GM12878 (cell line): ENCODE results near the gene CNDP2. TPM values are rescaled to one million over a fixed set of nuclear protein-coding genes. Genes with fewer than 3 reads are reported as not detected.

Source experiments
- ATAC-seq: fragments of 200-7000 bp; cut with Tn5 transposase; 3 replicates; pipeline ENCODE4 v1.9.1; 2020; ENCODE audit warnings: mild to moderate bottlenecking, moderate library complexity
- BruUV-seq: library from RNA; stranded (reverse); fragments of 400-500 nt; replicated peaks from 2 replicates; lab custom pipeline; 2021; lab: Mats Ljungman, UMichigan
- CTCF ChIA-PET: fragments of 300-600 bp; sonication (Branson Sonifier 250); formaldehyde crosslinking; extraction: SDS; loops from one replicate; lab custom pipeline; 2021; ENCODE audit warnings: inconsistent platforms; lab: Yijun Ruan, JAX
- POLR2A ChIA-PET: fragments of 350-600 bp; formaldehyde crosslinking; extraction: SDS; loops from one replicate; lab custom pipeline; 2021; ENCODE audit warnings: inconsistent platforms; lab: Charles Lee
- RAD21 ChIA-PET: fragments of 300-600 bp; sonication (Branson Sonifier 250); formaldehyde crosslinking; loops from one replicate; lab custom pipeline; 2023; ENCODE audit warnings: antibody characterized with exemption; ENCODE audit not compliant: unreplicated experiment; lab: Charles Lee
- SMC1A ChIA-PET: fragments of 300-600 bp; sonication (Branson Sonifier 250); formaldehyde crosslinking; loops from one replicate; lab custom pipeline; 2023; ENCODE audit not compliant: unreplicated experiment, uncharacterized antibody; lab: Charles Lee
- DNase-seq: peaks from one replicate; pipeline ENCODE4 v3.0.0-alpha.2; 2011; ENCODE audit warnings: low read depth, low spot score
- FAIRE-seq: peaks from 3 replicates; lab custom pipeline; 2011; peaks lifted over from hg19 to GRCh38; lab: Jason Lieb, UNC
- H2AFZ ChIP-seq: 2 replicates; pipeline ENCODE4 v1.6.0; 2011; ENCODE audit warnings: low read depth, low read length, control low read depth; ENCODE audit not compliant: control insufficient read depth
- H3K27ac ChIP-seq: 2 replicates; pipeline ENCODE4 v1.5.1; 2011; ENCODE audit warnings: control low read depth; ENCODE audit not compliant: control insufficient read depth, insufficient read depth
- H3K27me3 ChIP-seq, 2 experiments: replicated peaks in 1 of 2; 2 replicates each; pipeline versions ENCODE4 v1.6.0 to v1.6.1; 2011; ENCODE audit warnings: low read length in 1 of 2; ENCODE audit not compliant: control insufficient read depth in 2 of 2, insufficient read depth in 2 of 2
- H3K36me3 ChIP-seq, 2 experiments: 2 replicates each; pipeline ENCODE4 v1.5.1; 2011; ENCODE audit warnings: low read length in 1 of 2; ENCODE audit not compliant: control insufficient read depth in 2 of 2, insufficient read depth in 2 of 2
- H3K4me1 ChIP-seq: 2 replicates; pipeline ENCODE4 v1.6.1; 2011; ENCODE audit warnings: mild to moderate bottlenecking, low read length, moderate library complexity, mixed read lengths; ENCODE audit not compliant: control insufficient read depth, insufficient read depth
- H3K4me2 ChIP-seq: 2 replicates; pipeline ENCODE4 v1.6.0; 2011; ENCODE audit warnings: control low read depth; ENCODE audit not compliant: control insufficient read depth, insufficient read depth
- H3K4me3 ChIP-seq: fragments of 200-600 bp; sonication (generic); 2 replicates; pipeline ENCODE4 v1.5.1; 2016
- H3K79me2 ChIP-seq: 2 replicates; pipeline ENCODE4 v1.6.0; 2011; ENCODE audit warnings: low read length; ENCODE audit not compliant: control insufficient read depth, insufficient read depth
- H3K9ac ChIP-seq: 2 replicates; pipeline ENCODE4 v1.8.0; 2011; ENCODE audit warnings: low read length, control low read depth, mixed read lengths; ENCODE audit not compliant: control insufficient read depth, insufficient read depth
- H3K9me3 ChIP-seq: replicated peaks from 3 replicates; pipeline ENCODE4 v1.5.1; 2011; ENCODE audit warnings: mild to moderate bottlenecking, low read length; ENCODE audit not compliant: control insufficient read depth, insufficient read depth
- H4K20me1 ChIP-seq: 2 replicates; pipeline ENCODE4 v1.6.0; 2011; ENCODE audit not compliant: control insufficient read depth, insufficient read depth
- BACH1 ChIP-seq: fragments of 450-650 bp; IDR thresholded peaks from 2 replicates; pipeline ENCODE4 v1.6.1; 2017; ENCODE audit warnings: mild to moderate bottlenecking, borderline replicate concordance
- CREB1 ChIP-seq: IDR thresholded peaks from 2 replicates; pipeline ENCODE4 v1.6.1; 2012; ENCODE audit warnings: low read depth, mild to moderate bottlenecking, inconsistent platforms
- EED ChIP-seq: sonication (generic); IDR thresholded peaks from 2 replicates; pipeline ENCODE4 v1.6.1; 2016; ENCODE audit warnings: antibody characterized with exemption, low read depth
- GABPA ChIP-seq: IDR thresholded peaks from 2 replicates; pipeline ENCODE4 v1.6.1; 2014; ENCODE audit warnings: antibody characterized with exemption, low read depth, mild to moderate bottlenecking, inconsistent platforms
- NFXL1 ChIP-seq: fragments of 450-650 bp; IDR thresholded peaks from 2 replicates; pipeline ENCODE4 v1.6.1; 2017; ENCODE audit warnings: antibody characterized with exemption, mild to moderate bottlenecking, borderline replicate concordance
- NR2C1 ChIP-seq: fragments of 450-650 bp; IDR thresholded peaks from 2 replicates; pipeline ENCODE4 v1.6.1; 2017; ENCODE audit warnings: antibody characterized with exemption, mild to moderate bottlenecking, moderate library complexity
- RBBP5 ChIP-seq: fragments of 200-600 bp; sonication (generic); conservative IDR thresholded peaks from 2 replicates; pipeline ENCODE4 v1.6.1; 2016
- REST ChIP-seq: IDR thresholded peaks from 2 replicates; pipeline ENCODE4 v1.6.1; 2012; ENCODE audit warnings: mild to moderate bottlenecking, low read depth, low read length
- SMAD5 ChIP-seq: IDR thresholded peaks from 2 replicates; pipeline ENCODE4 v1.6.1; 2016; ENCODE audit warnings: antibody characterized with exemption, low read depth
- SP1 ChIP-seq: IDR thresholded peaks from one replicate; pipeline ENCODE4 v1.6.1; 2011; ENCODE audit warnings: low read depth, low read length
- STAT1 ChIP-seq: fragments of 450-650 bp; conservative IDR thresholded peaks from 2 replicates; pipeline ENCODE4 v1.6.1; 2014; ENCODE audit warnings: antibody characterized with exemption, mild to moderate bottlenecking
- ZBTB4 ChIP-seq: fragments of 450-650 bp; formaldehyde crosslinking; IDR thresholded peaks from 2 replicates; pipeline ENCODE4 v1.4.0; 2022; ENCODE audit warnings: mild to moderate bottlenecking, moderate library complexity
- ZNF592 ChIP-seq: fragments of 450-650 bp; IDR thresholded peaks from 2 replicates; pipeline ENCODE4 v1.6.1; 2017; ENCODE audit warnings: mild to moderate bottlenecking, moderate library complexity
- ZZZ3 ChIP-seq: IDR thresholded peaks from 2 replicates; pipeline ENCODE4 v1.6.1; 2011; ENCODE audit warnings: low read depth; ENCODE audit not compliant: control insufficient read depth, insufficient read length
- WGBS: methylation state at CpG from one replicate; pipeline ENCODE4 v1.1.6; 2016; ENCODE audit warnings: low lambda C conversion rate; ENCODE audit not compliant: insufficient replicate concordance, insufficient coverage; ENCODE audit errors: missing lambda C conversion rate; 5-methylcytosine and 5-hydroxymethylcytosine counted together
- in situ Hi-C: fragments of 300-500 bp; cut with MboI; formaldehyde crosslinking; loops from 9 replicates; pipeline ENCODE4 v1.14.3; 2018; ENCODE audit warnings: mixed read lengths
- intact Hi-C: fragments of 100-400 bp; cut with micrococcal nuclease; formaldehyde crosslinking; loops from one replicate; pipeline ENCODE4 v1.14.2; 2022; ENCODE audit not compliant: unreplicated experiment
- polyA plus RNA-seq, 11 experiments: library from polyadenylated mRNA; depleted of rRNA in 4 of 11; unstranded in 6 of 11; stranded (reverse) in 5 of 11; fragments of >200 nt; fragmentation: Nextera tagmentation in 4 of 11; fragmentation: Illumina TruSeq in 1 of 11; extraction: Ambion mirVana in 4 of 11; extraction: Trizol in 1 of 11; gene quantifications; 1 replicate in 1 of 11; 2 replicates in 10 of 11; pipeline versions ENCODE4 v1.2.1 to v1.2.3, GENCODE V29; 2011 to 2016; ENCODE audit warnings: inconsistent platforms in 2 of 11, missing spikeins in 2 of 11, low read depth in 1 of 11
- total RNA-seq, 4 experiments: library from RNA; depleted of rRNA in 3 of 4; stranded (reverse); fragments of >200 nt in 3 of 4; fragmentation: Illumina TruSeq in 1 of 4; extraction: Trizol in 1 of 4; gene quantifications; 2 replicates each; pipeline versions ENCODE4 v1.2.1 to v1.2.3, GENCODE V29; 2013 to 2021

Gene CNDP2
- total and polyA plus RNA-seq, 10 of the 15 experiments (the other 5 are each of a cell fraction or from before 2014, with no cell fraction given), result 63.5 to 213 (median 158) TPM

- in situ Hi-C loops (no loop called here), intact Hi-C loops (no loop called here)
- Histone ChIP-seq H3K9ac (no peak within 1 kb of the TSS), H3K36me3 (no peaks in the 10 kb centered on the region), H3K4me1 (peaks cover 5% of the 10 kb centered on the region), H2AFZ (no peak within 1 kb of the TSS), H3K4me2 (peak within 1 kb of the TSS; percentile 32; the same call in 1 of the 2 replicates), H3K27ac (no peak within 1 kb of the TSS), H3K27me3 (no peaks in the 10 kb centered on the region; a peak in 1 of 4 replicates), H4K20me1 (no peaks in the 10 kb centered on the region), H3K79me2 (no peaks in the 10 kb centered on the region), H3K9me3 (no peaks in the 10 kb centered on the region; the same call in 2 of the 3 replicates), H3K4me3 (no peak within 1 kb of the TSS)
- ChIA-PET SMC1A (no interaction called here), POLR2A (no interaction called here), CTCF (no interaction called here), RAD21 (no interaction called here)
- no peak for FAIRE-seq
- no TSS peak for BruUV-seq
- ATAC-seq, result no peak
- 66% methylated on average over 21 of the region's 21 CpGs for WGBS
- no peak for DNase-seq
- no peak for TF ChIP-seq EED
- no peak for TF ChIP-seq NR2C1
- TF ChIP-seq ZZZ3, result no peak
- TF ChIP-seq RBBP5, result no peak
- no peak for TF ChIP-seq GABPA
- TF ChIP-seq SP1, result no peak
- TF ChIP-seq BACH1, result no peak
- TF ChIP-seq CREB1, result no peak
- TF ChIP-seq ZNF592, result no peak
- TF ChIP-seq REST, result no peak
- no peak for TF ChIP-seq NFXL1
- TF ChIP-seq ZBTB4 (CRISPR knock-in tag), result no peak
- no peak for TF ChIP-seq STAT1
- TF ChIP-seq SMAD5, result no peak
These were observed 38.2 kb downstream of the CNDP2 start, which contains the start of gene CNDP1 for GRCh38 chr18:74534150-74534969. Gene CNDP1, plus strand, starts transcription at chr18:74534500. Its CDS starts 168 bp downstream, at chr18:74534668.
